Measurements from ENCODE around the gene OR8H3.
"Not testable (repeated sequence)": the region's sequence is repeated elsewhere in the genome, so short reads cannot be mapped to it uniquely, and the experiment has no call there.

The OR8H3 gene, protein sequence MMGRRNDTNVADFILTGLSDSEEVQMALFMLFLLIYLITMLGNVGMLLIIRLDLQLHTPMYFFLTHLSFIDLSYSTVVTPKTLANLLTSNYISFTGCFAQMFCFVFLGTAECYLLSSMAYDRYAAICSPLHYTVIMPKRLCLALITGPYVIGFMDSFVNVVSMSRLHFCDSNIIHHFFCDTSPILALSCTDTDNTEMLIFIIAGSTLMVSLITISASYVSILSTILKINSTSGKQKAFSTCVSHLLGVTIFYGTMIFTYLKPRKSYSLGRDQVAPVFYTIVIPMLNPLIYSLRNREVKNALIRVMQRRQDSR

DNA sequence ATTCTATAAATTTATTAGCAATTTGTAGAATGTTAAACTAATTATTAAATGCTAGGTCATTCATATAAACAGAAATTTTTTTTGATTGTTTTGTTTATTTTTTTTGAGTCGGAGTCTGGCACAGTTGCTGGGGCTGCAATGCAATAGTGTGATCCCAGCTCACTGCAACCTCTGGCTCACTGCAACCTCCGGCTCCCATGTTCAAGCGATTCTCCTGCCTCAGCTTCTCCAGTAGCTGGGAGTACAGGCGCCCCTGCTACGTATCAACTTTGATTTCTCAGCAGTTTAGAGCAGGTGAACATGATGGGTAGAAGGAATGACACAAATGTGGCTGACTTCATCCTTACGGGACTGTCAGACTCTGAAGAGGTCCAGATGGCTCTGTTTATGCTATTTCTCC is at the start of gene OR8H3:
OR8H3 (plus strand) TSS at position 301 of the 400 bp plus-strand sequence; CDS start at position 301, 0 bp downstream.
- no peak for DNase-seq

GRCh38 chr11:56089697-56090096 is 32.5 kb upstream of the OR8H3 start:
- no peak for DNase-seq

DNA sequence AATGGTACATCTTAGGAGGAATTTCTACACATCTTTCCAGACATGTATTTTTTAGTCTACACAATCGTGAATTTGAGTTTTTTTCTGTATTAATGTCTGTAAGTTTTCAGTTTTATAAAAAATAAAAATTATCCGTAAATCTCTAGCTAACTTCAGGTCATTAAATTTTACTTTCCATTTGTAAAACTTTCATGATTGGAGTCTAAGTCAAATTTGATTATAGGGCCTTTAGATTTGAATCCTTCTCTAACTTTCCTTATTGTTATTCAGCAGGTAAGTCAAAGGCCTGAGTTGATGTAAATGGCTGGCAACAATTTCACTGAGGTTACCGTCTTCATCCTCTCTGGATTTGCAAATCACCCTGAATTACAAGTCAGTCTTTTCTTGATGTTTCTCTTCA is 29.2 kb upstream of the OR8H3 start, which contains the start of gene OR8I2:
OR8I2 (plus strand) TSS at position 301 of the 400 bp plus-strand sequence; CDS start at position 301, 0 bp downstream.
- no peak for DNase-seq

GRCh38 chr11:56103210-56103737 is 18.9 kb upstream of the OR8H3 start, which contains the start of gene OR8H2:
Gene OR8H2 (plus strand): TSS chr11:56103687. CDS start chr11:56105043, 1,356 bp downstream.
- DNase-seq = no peak

DNA sequence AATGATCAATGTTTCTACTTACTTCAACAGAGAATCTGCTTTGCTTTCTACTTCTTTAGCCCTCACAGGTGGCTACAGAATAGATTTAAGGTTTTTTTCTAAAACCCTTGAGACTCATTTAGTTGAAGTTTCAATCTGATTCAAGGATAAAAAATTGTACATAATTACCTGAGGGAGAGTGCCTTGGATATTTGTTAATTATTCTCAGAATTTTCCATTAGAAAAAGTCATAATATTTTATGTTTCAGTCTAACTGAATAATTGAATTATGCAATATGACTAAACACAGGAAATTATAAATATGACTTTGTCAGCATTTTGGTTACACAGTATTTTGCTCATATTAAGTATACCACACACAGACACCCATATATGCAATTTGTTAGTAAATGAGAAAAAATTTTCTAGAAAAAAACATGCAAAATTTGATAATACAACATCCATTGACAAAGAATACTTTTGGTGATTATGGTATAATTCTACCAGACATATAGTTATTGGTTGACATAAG is 18.0 kb downstream of the OR8H3 start, which contains the start of gene OR8J3:
OR8J3 (minus strand) TSS at position 51 of the 511 bp plus-strand sequence. CDS start 2,483 bp downstream, outside the sequence.
- no peak for DNase-seq

GRCh38 chr11:56143681-56144080 is 21.5 kb downstream of the OR8H3 start:
- not testable (repeated sequence) for DNase-seq

GRCh38 chr11:56151376-56151775 is 29.2 kb downstream of the OR8H3 start:
- DNase-seq = no peak

GRCh38 chr11:56152333-56152732 is 30.2 kb downstream of the OR8H3 start:
- DNase-seq = no peak

GRCh38 chr11:56160217-56160616 is 38.0 kb downstream of the OR8H3 start, which contains the start of gene OR8K5:
Gene OR8K5 (minus strand): TSS chr11:56160317. CDS start chr11:56160317, 0 bp downstream.
- no peak for DNase-seq

DNA sequence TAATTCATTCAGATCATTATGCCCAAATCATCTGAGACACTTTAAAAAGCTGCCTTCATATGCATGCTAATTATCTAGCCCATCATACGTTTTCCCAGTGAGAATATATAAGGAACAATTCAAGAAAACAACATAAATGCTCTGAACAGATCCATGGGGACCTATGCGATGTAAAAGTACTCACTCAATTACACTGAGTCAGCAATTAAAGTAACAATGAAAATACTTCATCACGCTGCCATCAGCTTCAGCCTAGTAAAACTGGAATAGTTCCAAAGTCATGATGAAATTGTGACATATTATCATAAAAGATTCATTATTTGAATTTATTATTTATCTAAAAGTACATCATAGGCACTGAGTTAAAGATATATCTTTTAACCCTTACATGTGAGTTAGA is 41.6 kb downstream of the OR8H3 start:
- DNase-seq = no peak

GRCh38 chr11:56172256-56172830 is 50.2 kb downstream of the OR8H3 start:
- no peak for DNase-seq
